HCT116 (cell line): ENCODE results near the gene H6PD. TPM values are rescaled to one million over a fixed set of nuclear protein-coding genes. Genes with fewer than 3 reads are reported as not detected.
A peak's percentile ranks its signal among the peaks of the same experiment; 100 is the strongest.

Source experiments
- ATAC-seq: fragments of 200-7000 bp; cut with Tn5 transposase; 2 replicates; pipeline ENCODE4 v1.9.1; 2020; ENCODE audit warnings: mild to moderate bottlenecking, moderate library complexity
- BruUV-seq: library from RNA; stranded (reverse); fragments of 400-500 nt; replicated peaks from 2 replicates; lab custom pipeline; 2021; lab: Mats Ljungman, UMichigan
- CTCF ChIA-PET: fragments of 300-600 bp; sonication (Branson Sonifier 250); formaldehyde crosslinking; loops from one replicate; lab custom pipeline; 2021; ENCODE audit warnings: antibody characterized with exemption; lab: Charles Lee
- POLR2A ChIA-PET: fragments of 300-600, 350-600 bp; sonication (Branson Sonifier 250); formaldehyde crosslinking; loops from one replicate; lab custom pipeline; 2021; ENCODE audit warnings: antibody characterized with exemption; lab: Charles Lee
- RAD21 ChIA-PET, 2 experiments: fragments of 300-600 bp; sonication (Branson Sonifier 250); formaldehyde crosslinking; loops; one replicate each; lab custom pipeline; 2023; ENCODE audit warnings: low total read pairs in 2 of 2; ENCODE audit not compliant: uncharacterized antibody in 2 of 2, unreplicated experiment in 2 of 2, low non-redundant PET in 1 of 2; lab: Charles Lee
- DNase-seq: peaks from one replicate; pipeline ENCODE4 v3.0.0-alpha.2; 2010; ENCODE audit warnings: low read depth, low spot score
- H2AFZ ChIP-seq: fragments of 200-600 bp; shearing (Covaris generic), sonication (generic); 2 replicates; pipeline ENCODE4 v1.6.1; 2017; ENCODE audit warnings: low read depth, mixed run types, mixed read lengths, antibody characterized with exemption, low read length; ENCODE audit not compliant: poor library complexity, severe bottlenecking
- H3K27ac ChIP-seq: 2 replicates; pipeline ENCODE4 v1.5.1; 2012; ENCODE audit warnings: low read depth, low read length
- H3K27me3 ChIP-seq: fragments of 200-600 bp; sonication (generic); 2 replicates; pipeline ENCODE4 v1.6.1; 2016; ENCODE audit warnings: mixed run types, low read length, mixed read lengths; ENCODE audit not compliant: insufficient read depth
- H3K36me3 ChIP-seq, 2 experiments: fragments of 200-500 bp in 1 of 2; fragments of 200-600 bp in 1 of 2; sonication (Bioruptor generic) in 1 of 2; sonication (generic) in 1 of 2; 2 replicates each; pipeline versions ENCODE4 v1.5.1 to v1.6.1; 2014 to 2016; ENCODE audit warnings: low read length in 2 of 2, inconsistent platforms in 1 of 2, mixed read lengths in 1 of 2, mixed run types in 1 of 2; ENCODE audit not compliant: insufficient read depth in 2 of 2, control insufficient read depth in 1 of 2
- H3K4me1 ChIP-seq, 2 experiments: fragments of 200-600 bp in 1 of 2; sonication (generic) in 1 of 2; 2 replicates each; pipeline versions ENCODE4 v1.5.1 to v1.6.1; 2012 to 2017; ENCODE audit warnings: low read length in 2 of 2, inconsistent platforms in 1 of 2, mild to moderate bottlenecking in 1 of 2, mixed read lengths in 1 of 2, mixed run types in 1 of 2, moderate library complexity in 1 of 2; ENCODE audit not compliant: insufficient read depth in 2 of 2, control insufficient read depth in 1 of 2
- H3K4me2 ChIP-seq: fragments of 200-600 bp; sonication (generic); 2 replicates; pipeline ENCODE4 v1.6.1; 2017; ENCODE audit warnings: mixed run types, low read length, mixed read lengths
- H3K4me3 ChIP-seq, 2 experiments: fragments of 200-600 bp in 1 of 2; sonication (generic) in 1 of 2; replicated peaks in 1 of 2; 2 replicates each; pipeline ENCODE4 v1.5.1; 2011 to 2016; ENCODE audit warnings: low read length in 2 of 2, control low read depth in 1 of 2, low read depth in 1 of 2, mild to moderate bottlenecking in 1 of 2, mixed read lengths in 1 of 2, mixed run types in 1 of 2
- H3K79me2 ChIP-seq: fragments of 200-600 bp; sonication (generic); 2 replicates; pipeline ENCODE4 v1.6.1; 2017; ENCODE audit warnings: mild to moderate bottlenecking, mixed run types, low read length, moderate library complexity, mixed read lengths; ENCODE audit not compliant: insufficient read depth
- H3K9ac ChIP-seq: fragments of 200-600 bp; sonication (generic); 2 replicates; pipeline ENCODE4 v1.6.1; 2016; ENCODE audit warnings: low read length, mixed read lengths
- H3K9me2 ChIP-seq: fragments of 200-600 bp; sonication (generic), shearing (Covaris generic); 2 replicates; pipeline ENCODE4 v1.6.1; 2017; ENCODE audit warnings: mixed run types, mild to moderate bottlenecking, moderate library complexity; ENCODE audit not compliant: insufficient read depth
- H3K9me3 ChIP-seq, 2 experiments: fragments of 200-500 bp in 1 of 2; fragments of 200-600 bp in 1 of 2; sonication (Bioruptor generic) in 1 of 2; sonication (generic) in 1 of 2; 2 replicates each; pipeline ENCODE4 v1.6.1; 2014 to 2017; ENCODE audit warnings: low read length in 2 of 2, mixed read lengths in 2 of 2, inconsistent platforms in 1 of 2, low read depth in 1 of 2, mild to moderate bottlenecking in 1 of 2, mixed run types in 1 of 2, moderate library complexity in 1 of 2; ENCODE audit not compliant: control insufficient read depth in 1 of 2, insufficient read depth in 1 of 2
- H4K20me1 ChIP-seq: fragments of 200-600 bp; sonication (generic), shearing (Covaris generic); 2 replicates; pipeline ENCODE4 v1.6.1; 2017; ENCODE audit warnings: mixed run types, mild to moderate bottlenecking, moderate library complexity; ENCODE audit not compliant: insufficient read depth
- CEBPB ChIP-seq: IDR thresholded peaks from 2 replicates; pipeline ENCODE4 v1.6.1; 2012; ENCODE audit warnings: low read depth
- CTCF ChIP-seq, 3 experiments: fragments of 200-600 bp in 1 of 3; sonication (generic) in 1 of 3; IDR thresholded peaks in 2 of 3; conservative IDR thresholded peaks in 1 of 3; 2 replicates each; pipeline ENCODE4 v1.5.1; 2012 to 2017; ENCODE audit warnings: low read depth in 2 of 3, low read length in 2 of 3, antibody characterized with exemption in 1 of 3, borderline replicate concordance in 1 of 3, control low read depth in 1 of 3, mild to moderate bottlenecking in 1 of 3, mixed read lengths in 1 of 3, mixed run types in 1 of 3, moderate library complexity in 1 of 3; ENCODE audit not compliant: insufficient read depth in 1 of 3
- EGR1 ChIP-seq: IDR thresholded peaks from 2 replicates; pipeline ENCODE4 v1.6.1; 2012; ENCODE audit warnings: low read depth
- JUND ChIP-seq: IDR thresholded peaks from 2 replicates; pipeline ENCODE4 v1.6.1; 2012
- MAX ChIP-seq: IDR thresholded peaks from 2 replicates; pipeline ENCODE4 v1.6.1; 2012
- POLR2AphosphoS5 ChIP-seq: IDR thresholded peaks from 2 replicates; pipeline ENCODE4 v1.6.1; 2011; ENCODE audit warnings: mild to moderate bottlenecking, low read depth, low read length, moderate library complexity
- RAD21 ChIP-seq: IDR thresholded peaks from 2 replicates; pipeline ENCODE4 v1.6.1; 2012; ENCODE audit warnings: low read depth, mild to moderate bottlenecking
- ZFX ChIP-seq: fragments of 450-650 bp; IDR thresholded peaks from 2 replicates; pipeline ENCODE4 v1.6.1; 2017
- ZNF274 ChIP-seq: fragments of 200-500 bp; sonication (Bioruptor generic); IDR thresholded peaks from 2 replicates; pipeline ENCODE4 v1.6.1; 2014; ENCODE audit warnings: mild to moderate bottlenecking, low read depth, low read length, inconsistent platforms
- intact Hi-C: fragments of 100-400 bp; cut with micrococcal nuclease; formaldehyde crosslinking; loops from 2 replicates; pipeline ENCODE4 v1.10.0; 2022
- total RNA-seq: library from RNA; stranded (reverse); gene quantifications from one replicate; pipeline ENCODE4 v1.2.1, GENCODE V29; 2021; ENCODE audit not compliant: unreplicated experiment

The H6PD gene
- total RNA-seq, 1 experiment from 2014 or later: 16.2 TPM

GRCh38 chr1:9249263-9249533 lies 14.6 kb downstream of the H6PD start:
- H3K27me3 ChIP-seq: no peaks in the 10 kb centered on the region
- no peak for TF ChIP-seq MAX
- TF ChIP-seq EGR1: no peak
- TF ChIP-seq RAD21: no peak
- no peak for TF ChIP-seq JUND
- no peak for TF ChIP-seq CEBPB
- no peak for TF ChIP-seq POLR2AphosphoS5
- no peak for TF ChIP-seq ZNF274
- no peaks in the 10 kb centered on the region for H3K36me3 ChIP-seq
- ChIA-PET RAD21 (no interaction called here), POLR2A (no interaction called here), CTCF (interaction anchor here (1.4 kb wide), 1 partner anchor 15 kb away, joined by 3 read pairs; the partner anchor contains the start of gene H6PD)
- H3K4me1 ChIP-seq: no peaks in the 10 kb centered on the region
- H3K9ac ChIP-seq: no peak overlapping the region
- no peaks in the 10 kb centered on the region for H4K20me1 ChIP-seq
- no peak overlapping the region for H2AFZ ChIP-seq
- H3K9me3 ChIP-seq: no peaks in the 10 kb centered on the region
- H3K4me3 ChIP-seq: no peak overlapping the region
- BruUV-seq: no TSS peak
- intact Hi-C loops: no loop called here
- no peaks in the 10 kb centered on the region for H3K79me2 ChIP-seq
- H3K27ac ChIP-seq: no peak overlapping the region
- no peaks in the 10 kb centered on the region for H3K9me2 ChIP-seq
- ATAC-seq (no peak), DNase-seq (no peak)
- H3K4me2 ChIP-seq: no peak overlapping the region

- H3K4me1 ChIP-seq: no peaks in the 10 kb centered on the region
- no peaks in the 10 kb centered on the region for H3K9me2 ChIP-seq
- no peak overlapping the region for H2AFZ ChIP-seq
- H3K9me3 ChIP-seq: no peaks in the 10 kb centered on the region
- H3K4me3 ChIP-seq: no peak overlapping the region
- TF ChIP-seq RAD21 (peak; percentile 58), EGR1 (no peak), ZFX (no peak), CTCF (IDR thresholded peaks at IDR 0.05 in 2 of 3, conservative IDR thresholded peaks at IDR 0.05 in 1 of 3; ENCODE audit: borderline replicate concordance in 1 of 3, insufficient read depth in 1 of 3, low read depth in 2 of 3, low read length in 2 of 3) (peak in 2 of 3 experiments; percentile 59 to 77; a peak in 4 of 6 replicates)
- TF ChIP-seq, all 23 proteins: peak for 2
- CTCF ChIA-PET: interaction anchor here (1.4 kb wide), 2 partner anchors 15 to 139 kb away, joined by 3 to 6 read pairs; partner anchors contain the start of gene H6PD
- peak; percentile 92 for ATAC-seq
- intact Hi-C loops: loop anchor here (2.0 kb wide), 1 partner anchor 139 kb away; no protein-coding TSS in a partner anchor
- H3K27me3 ChIP-seq: no peaks in the 10 kb centered on the region
- RAD21 ChIA-PET: no interaction called here
- no peak for DNase-seq
- no peak overlapping the region for H3K9ac ChIP-seq
- H4K20me1 ChIP-seq: no peaks in the 10 kb centered on the region
- POLR2A ChIA-PET: no interaction called here
- no TSS peak for BruUV-seq
- no peaks in the 10 kb centered on the region for H3K79me2 ChIP-seq
- no peak overlapping the region for H3K27ac ChIP-seq
- H3K4me2 ChIP-seq: no peak overlapping the region
- H3K36me3 ChIP-seq: no peaks in the 10 kb centered on the region
Measured at GRCh38 chr1:9249534-9250410, 15.2 kb downstream of the H6PD start.
